Stimulated activated CD8-positive, alpha-beta memory T cell treated with anti-CD3 and anti-CD28 coated beads, Interleukin-2, amount 100 ng/mL, for 1 hour (primary cell): ENCODE measurements around the gene FXR2.
A peak's percentile ranks its signal among the peaks of the same experiment; 100 is the strongest.
"Not testable (repeated sequence)": the region's sequence is repeated elsewhere in the genome, so short reads cannot be mapped to it uniquely, and the experiment has no call there.

Experiments
- DNase-seq, 2 donors: peaks; one replicate each; pipeline ENCODE4 v3.0.0-alpha.2; 2020; ENCODE audit warnings: low read depth in 2 of 2

The FXR2 gene

GRCh38 chr17:7629939-7630571 lies 15.4 kb upstream of the FXR2 start, which contains the start of gene SHBG:
Gene SHBG (plus strand): TSS chr17:7630135. CDS start chr17:7630173, 38 bp downstream.
- no peak for DNase-seq

- peak; percentile 66 to 78 for DNase-seq
Measured at GRCh38 chr17:7627250-7628121, 12.8 kb upstream of the FXR2 start, which contains the start of gene SAT2. Gene SAT2 (minus strand): TSS chr17:7627821. CDS start chr17:7627635, 186 bp downstream.

GRCh38 chr17:7626956-7627249 lies 12.2 kb upstream of the FXR2 start:
- no peak for DNase-seq

- no peak for DNase-seq
Measured at GRCh38 chr17:7626307-7626706, 11.6 kb upstream of the FXR2 start.

- DNase-seq: not testable (repeated sequence)
Measured at GRCh38 chr17:7625749-7626148, 11.1 kb upstream of the FXR2 start.

- no peak for DNase-seq
Measured at GRCh38 chr17:7623661-7624060, 9.0 kb upstream of the FXR2 start.

- no peak for DNase-seq
Measured at GRCh38 chr17:7620835-7621234, 6.1 kb upstream of the FXR2 start.

GRCh38 chr17:7618608-7619007 lies 3.9 kb upstream of the FXR2 start:
- DNase-seq: no peak

- DNase-seq: no peak
Measured at GRCh38 chr17:7615265-7615747, 609 bp upstream of the FXR2 start.

GRCh38 chr17:7613769-7614424 lies 800 bp downstream of the FXR2 start:
- DNase-seq: no peak

GRCh38 chr17:7612294-7612640 lies 2.4 kb downstream of the FXR2 start:
- no peak for DNase-seq

- no peak for DNase-seq
Measured at GRCh38 chr17:7611635-7612293, 2.9 kb downstream of the FXR2 start.

- no peak for DNase-seq
Measured at GRCh38 chr17:7610641-7611040, 4.1 kb downstream of the FXR2 start.

- no peak for DNase-seq
Measured at GRCh38 chr17:7606280-7606679, 8.4 kb downstream of the FXR2 start.

- DNase-seq: not testable (repeated sequence)
Measured at GRCh38 chr17:7597561-7597960, 17.1 kb downstream of the FXR2 start.

- no peak for DNase-seq
Measured at GRCh38 chr17:7593296-7593695, 21.4 kb downstream of the FXR2 start.

GRCh38 chr17:7592422-7593021 lies 22.2 kb downstream of the FXR2 start:
- no peak for DNase-seq

- no peak for DNase-seq
Measured at GRCh38 chr17:7591596-7591995, 23.1 kb downstream of the FXR2 start.

GRCh38 chr17:7590743-7591142 lies 24.0 kb downstream of the FXR2 start:
- no peak for DNase-seq

- DNase-seq: no peak
Measured at GRCh38 chr17:7589891-7590691, 24.6 kb downstream of the FXR2 start, which contains the start of gene SOX15. Gene SOX15 (minus strand): TSS chr17:7590094. CDS start chr17:7589676, 418 bp downstream.
